GM21360 (cell line): ENCODE measurements around the gene ENPP3.

Experiments
- ATAC-seq: cut with Tn5 transposase; IDR thresholded peaks from one replicate; pipeline ENCODE4 v1.9.1; 2021; ENCODE audit warnings: mild to moderate bottlenecking, moderate library complexity; ENCODE audit not compliant: unreplicated experiment

ENPP3 gene

GRCh38 chr6:131792091-131792496, 155.0 kb downstream of the ENPP3 start:
- ATAC-seq: no peak

- no peak for ATAC-seq
Observed at GRCh38 chr6:131795366-131795765, 158.3 kb downstream of the ENPP3 start.
